ENCODE data around the gene PTPN14.
"Not testable (repeated sequence)": the region's sequence is repeated elsewhere in the genome, so short reads cannot be mapped to it uniquely, and the experiment has no call there.

PTPN14 gene

DNA sequence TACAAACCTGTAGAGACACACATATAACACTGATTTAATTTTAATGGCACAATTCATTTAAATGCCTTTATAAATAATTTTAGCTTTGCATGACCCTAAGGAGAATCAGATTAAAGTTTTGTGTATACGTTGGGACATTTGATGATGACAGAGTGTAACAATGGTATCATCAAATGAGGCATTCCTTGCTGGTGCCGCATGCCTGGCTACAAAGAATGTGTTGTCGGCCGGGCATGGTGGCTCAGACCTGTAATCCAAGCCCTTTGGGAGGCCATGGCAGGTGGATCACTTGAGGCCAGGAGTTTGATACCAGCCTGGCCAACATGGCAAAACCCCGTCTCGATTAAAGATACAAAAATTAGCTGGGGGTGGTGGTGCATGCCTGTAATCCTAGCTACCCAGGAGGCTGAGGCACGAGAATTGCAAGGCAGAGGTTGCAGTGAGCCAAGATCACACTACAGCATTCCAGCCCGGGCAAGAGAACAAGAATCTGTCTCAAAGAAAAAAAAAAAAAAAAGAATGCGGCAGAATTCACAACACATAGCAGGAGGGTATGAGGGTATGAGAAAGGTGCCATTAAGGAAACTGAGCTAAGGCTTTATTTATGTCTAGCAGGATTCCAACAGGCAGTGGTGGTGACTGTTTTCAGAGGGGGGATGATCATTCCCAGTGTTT lies 58.9 kb downstream of the PTPN14 start:
- Mint-ChIP-seq H3K36me3 (no peaks in the 10 kb centered on the region), H3K27ac (no peak overlapping the region), H3K4me1 (no peaks in the 10 kb centered on the region), H3K4me3 (no peak overlapping the region), H3K9me3 (no peaks in the 10 kb centered on the region)
- no peak for DNase-seq (ENCODE audit: low spot score in 2 of 2)
- no peak for ATAC-seq

DNA sequence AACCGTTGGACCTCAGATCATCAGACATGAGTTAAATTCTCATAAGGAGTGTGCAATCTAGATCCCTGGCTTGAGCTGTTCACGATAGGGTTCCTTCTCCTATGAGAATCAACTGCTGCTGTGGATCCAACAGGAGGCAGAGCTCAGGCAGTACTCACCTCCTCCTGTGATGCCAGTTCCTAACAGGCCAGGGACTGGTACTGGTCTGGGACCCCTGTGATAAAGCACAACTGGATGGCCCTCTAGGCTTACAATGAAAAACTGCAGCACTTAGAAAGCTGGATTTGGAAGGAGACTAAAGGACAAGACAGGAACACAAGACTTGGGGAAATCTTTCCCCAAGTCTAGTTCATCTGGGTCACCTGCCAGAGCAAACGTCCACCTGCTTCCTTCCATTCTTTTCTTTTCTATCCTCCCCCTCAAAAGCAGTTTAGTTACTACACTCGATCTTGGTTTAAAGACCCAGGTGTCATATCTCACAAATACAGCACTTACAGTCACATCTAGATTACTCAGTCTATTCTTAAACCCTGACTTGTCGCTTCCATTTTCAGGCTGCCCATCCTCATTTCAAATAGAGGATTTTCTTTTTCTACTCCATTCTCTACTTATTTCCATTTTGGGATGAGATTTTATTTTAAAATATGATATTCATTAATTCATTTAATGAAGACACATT lies 59.8 kb downstream of the PTPN14 start:
- Mint-ChIP-seq H3K4me1 (no peaks in the 10 kb centered on the region), H3K4me3 (no peak overlapping the region), H3K36me3 (no peaks in the 10 kb centered on the region), H3K9me3 (no peaks in the 10 kb centered on the region), H3K27ac (no peak overlapping the region)
- ATAC-seq: no peak
- no peak for DNase-seq (ENCODE audit: low spot score in 2 of 2)

DNA sequence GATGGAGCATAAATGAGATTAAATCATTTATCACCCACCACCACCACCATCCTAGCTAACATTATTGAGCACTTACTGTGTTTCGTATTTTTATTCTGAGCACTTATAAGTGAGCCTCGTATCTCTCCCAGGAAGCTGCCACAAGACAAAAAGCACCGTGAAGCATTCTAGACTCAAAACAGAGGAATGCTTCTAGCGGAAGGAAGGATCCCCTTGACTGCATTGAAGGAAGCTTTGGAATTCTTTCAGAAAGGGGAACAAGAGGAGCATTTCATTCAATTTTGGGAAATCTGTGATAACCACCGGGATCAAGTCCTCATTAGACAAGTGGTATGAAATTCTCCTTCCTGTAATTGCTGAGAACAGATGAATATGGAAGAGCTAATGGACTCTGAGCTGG lies 66.3 kb downstream of the PTPN14 start:
- H3K36me3 Mint-ChIP-seq: no peaks in the 10 kb centered on the region
- H3K9me3 Mint-ChIP-seq: no peaks in the 10 kb centered on the region
- H3K4me1 Mint-ChIP-seq: no peaks in the 10 kb centered on the region
- ATAC-seq (no peak), DNase-seq (ENCODE audit: low spot score in 2 of 2) (no peak)
- H3K27ac Mint-ChIP-seq: no peak overlapping the region
- no peak overlapping the region for H3K4me3 Mint-ChIP-seq

DNA sequence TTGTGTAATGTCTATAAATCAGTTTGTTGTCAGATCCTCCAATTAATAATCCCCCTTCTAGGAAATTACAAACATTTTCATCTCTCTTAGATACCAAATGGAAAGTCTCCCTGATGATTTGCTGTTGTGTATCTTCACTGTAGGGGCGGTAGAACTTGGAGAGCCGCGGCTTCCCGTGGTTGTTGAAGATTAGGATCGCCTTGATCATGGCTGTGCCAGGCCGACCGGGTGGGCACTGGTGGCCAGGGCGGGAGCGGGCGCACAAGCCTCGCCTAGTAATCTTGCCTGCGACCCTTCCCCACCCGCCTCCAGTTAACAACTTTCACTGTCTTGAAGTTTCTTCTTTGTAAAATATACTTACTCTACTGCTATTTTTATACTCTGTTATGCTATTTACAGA lies 68.2 kb downstream of the PTPN14 start:
- not testable (repeated sequence) for H3K4me3 Mint-ChIP-seq; H3K4me1 Mint-ChIP-seq; H3K9me3 Mint-ChIP-seq; H3K36me3 Mint-ChIP-seq; H3K27ac Mint-ChIP-seq; ATAC-seq; DNase-seq (ENCODE audit: low spot score in 2 of 2)

DNA sequence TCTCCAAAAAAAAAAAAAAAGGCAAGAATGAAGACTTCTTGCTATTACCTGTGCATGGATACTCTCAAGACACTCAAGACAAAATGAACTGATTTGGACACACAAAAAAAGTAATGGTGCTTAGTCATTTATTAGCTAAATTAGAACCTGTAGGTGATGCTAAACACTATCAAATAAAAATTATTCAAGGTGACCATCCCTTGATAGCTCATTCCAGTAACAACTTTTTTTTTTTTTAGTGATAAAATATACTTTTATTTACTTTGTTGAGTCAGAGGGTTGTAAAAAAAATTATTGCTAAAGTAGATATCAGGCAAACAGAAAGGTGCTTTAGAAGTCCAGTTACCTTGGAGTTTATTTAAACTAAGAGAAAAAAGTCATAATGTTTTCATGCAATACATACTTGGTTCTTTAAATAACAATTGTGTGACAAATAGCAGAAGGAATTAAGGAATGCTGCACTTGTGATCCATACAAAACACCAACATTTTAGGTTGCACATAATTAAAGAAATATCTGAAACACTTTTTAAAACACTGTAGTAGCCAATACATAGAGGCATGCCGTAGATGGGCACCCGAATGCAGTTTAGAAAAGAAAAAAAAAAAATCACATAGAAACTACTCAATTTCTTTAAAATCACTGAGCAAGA lies 69.3 kb downstream of the PTPN14 start:
- not testable (repeated sequence) for DNase-seq (ENCODE audit: low spot score in 2 of 2); H3K4me1 Mint-ChIP-seq; H3K9me3 Mint-ChIP-seq; H3K27ac Mint-ChIP-seq; H3K4me3 Mint-ChIP-seq; H3K36me3 Mint-ChIP-seq; ATAC-seq

DNA sequence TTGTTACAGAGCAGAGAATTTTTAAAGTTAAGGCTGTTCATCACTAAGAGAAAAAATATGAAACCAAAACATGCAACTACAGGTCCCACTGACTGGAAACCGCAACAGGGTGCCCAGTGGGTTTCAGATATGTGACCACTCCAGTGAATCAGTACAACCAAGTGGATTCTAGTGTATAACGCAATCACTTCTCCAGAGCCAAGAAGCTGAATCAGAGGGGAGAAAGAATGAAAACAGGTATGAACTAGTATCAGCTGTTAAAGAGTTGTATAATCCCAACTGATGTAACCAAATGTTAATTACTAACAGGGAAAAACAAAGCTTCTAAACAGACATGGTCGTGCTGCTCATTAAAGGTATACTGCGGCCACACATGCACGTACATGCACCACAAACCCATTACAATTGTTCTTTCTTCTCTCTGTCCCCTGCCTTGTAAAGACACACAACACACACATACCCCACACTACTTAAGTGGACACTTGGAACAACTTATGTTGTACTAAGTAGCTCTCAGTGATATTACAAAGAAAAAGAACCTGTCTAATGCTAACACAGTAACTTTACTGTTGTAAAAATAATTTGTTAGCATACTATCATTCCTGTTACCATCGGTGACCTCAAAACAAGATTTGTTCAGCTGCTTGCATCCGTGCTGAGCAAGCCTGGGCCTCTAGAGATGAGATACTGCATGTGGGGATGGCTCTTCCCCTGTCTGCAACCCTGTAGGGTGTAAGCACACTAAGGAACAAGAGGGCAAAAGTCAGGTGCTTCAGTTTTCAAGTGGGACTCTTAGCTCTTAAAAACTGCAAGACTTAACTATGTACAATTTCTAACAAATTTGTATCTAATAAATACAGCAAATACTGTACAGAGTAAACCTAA lies 74.2 kb downstream of the PTPN14 start:
- no peak for ATAC-seq
- no peaks in the 10 kb centered on the region for H3K36me3 Mint-ChIP-seq

DNA sequence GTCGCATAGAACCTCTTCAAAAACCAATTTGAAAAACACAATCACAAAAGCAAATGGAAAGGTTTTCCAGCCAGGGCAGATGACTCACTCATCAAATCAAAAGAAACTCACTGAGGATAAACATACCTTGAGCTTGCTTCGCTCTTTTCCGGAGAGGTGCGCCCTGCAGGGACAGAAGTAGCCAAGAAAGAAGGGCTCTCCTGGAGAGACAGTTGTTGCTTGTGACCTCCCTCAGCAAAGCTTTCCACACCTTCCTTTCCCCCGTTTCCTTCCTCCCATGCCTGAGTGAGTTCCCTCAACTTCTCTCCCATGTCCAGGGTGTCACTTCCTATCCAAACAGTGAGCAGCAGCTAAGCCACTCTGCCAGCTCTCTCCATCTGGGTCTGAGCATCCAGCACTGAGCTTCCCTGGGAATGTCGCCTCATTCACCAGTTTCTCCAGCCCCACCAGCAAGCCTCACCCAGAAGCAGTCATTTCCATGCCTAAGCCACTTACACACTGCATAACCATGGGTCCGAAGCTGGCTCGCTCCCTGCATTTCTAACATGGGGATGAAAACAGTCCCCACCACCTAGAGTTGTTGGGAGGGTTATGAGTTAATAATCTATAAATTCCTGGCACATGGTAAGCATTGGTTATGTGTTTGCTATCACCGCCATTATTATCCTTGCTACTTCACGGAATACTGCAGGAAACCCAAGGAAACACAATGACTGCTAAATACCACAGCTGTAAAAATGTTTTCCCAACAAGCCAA lies 75.0 kb downstream of the PTPN14 start:
- Mint-ChIP-seq H3K9me3 (no peaks in the 10 kb centered on the region), H3K27ac (no peak overlapping the region), H3K4me3 (no peak overlapping the region), H3K36me3 (no peaks in the 10 kb centered on the region), H3K4me1 (no peaks in the 10 kb centered on the region)
- ATAC-seq (no peak), DNase-seq (ENCODE audit: low spot score in 2 of 2) (no peak)

More for the DNA sequence above, 74.2 kb downstream of the PTPN14 start:
- Mint-ChIP-seq H3K9me3 (no peaks in the 10 kb centered on the region), H3K27ac (no peak overlapping the region), H3K4me3 (no peak overlapping the region), H3K4me1 (no peaks in the 10 kb centered on the region)
- no peak for DNase-seq (ENCODE audit: low spot score in 2 of 2)

DNA sequence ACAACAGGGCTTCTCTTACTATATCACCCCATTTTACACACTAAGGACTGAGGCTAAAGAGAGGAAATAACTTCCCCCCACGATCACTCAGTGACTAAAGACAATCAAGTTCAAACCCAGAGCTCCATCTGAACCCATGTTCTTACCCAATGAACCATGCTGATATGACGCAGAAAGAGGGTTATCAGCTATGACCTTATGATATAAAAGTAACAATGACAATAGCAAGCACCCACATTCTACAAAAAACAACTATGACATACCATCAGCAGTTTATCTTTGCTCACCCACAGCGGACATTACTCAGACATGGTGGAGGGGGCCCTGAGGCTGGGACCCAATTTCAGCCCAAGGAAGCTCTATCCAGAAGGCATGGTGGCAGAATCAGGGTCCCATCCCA lies 75.7 kb downstream of the PTPN14 start:
- ATAC-seq: no peak

DNA sequence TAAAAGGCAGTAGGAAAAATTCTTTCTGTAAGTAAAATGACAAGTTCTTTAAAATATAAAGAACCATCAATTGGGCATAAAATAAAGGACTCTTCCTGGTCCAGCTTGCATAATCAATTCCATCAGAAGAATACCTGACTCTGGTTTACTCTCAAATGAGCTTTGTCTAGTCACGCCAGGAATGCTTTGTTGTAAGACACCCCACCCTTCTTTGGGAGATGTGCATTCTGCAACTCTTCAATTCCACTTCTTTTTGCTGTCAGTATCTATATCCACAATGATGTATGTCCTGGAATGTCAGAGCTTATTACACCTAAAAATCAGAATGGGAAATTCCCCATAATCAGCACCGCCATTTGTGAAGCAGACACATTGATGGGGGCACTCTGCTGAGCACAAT lies 76.1 kb downstream of the PTPN14 start:
- DNase-seq (ENCODE audit: low spot score in 2 of 2) (no peak), ATAC-seq (no peak)
- no peak overlapping the region for H3K4me3 Mint-ChIP-seq
- H3K4me1 Mint-ChIP-seq: no peaks in the 10 kb centered on the region
- no peak overlapping the region for H3K27ac Mint-ChIP-seq
- H3K9me3 Mint-ChIP-seq: no peaks in the 10 kb centered on the region
- H3K36me3 Mint-ChIP-seq: no peaks in the 10 kb centered on the region

More for the DNA sequence above, 75.7 kb downstream of the PTPN14 start:
- H3K9me3 Mint-ChIP-seq: no peaks in the 10 kb centered on the region
- H3K4me1 Mint-ChIP-seq: no peaks in the 10 kb centered on the region
- no peak for DNase-seq (ENCODE audit: low spot score in 2 of 2)
- no peaks in the 10 kb centered on the region for H3K36me3 Mint-ChIP-seq
- H3K27ac Mint-ChIP-seq: no peak overlapping the region
- H3K4me3 Mint-ChIP-seq: no peak overlapping the region

DNA sequence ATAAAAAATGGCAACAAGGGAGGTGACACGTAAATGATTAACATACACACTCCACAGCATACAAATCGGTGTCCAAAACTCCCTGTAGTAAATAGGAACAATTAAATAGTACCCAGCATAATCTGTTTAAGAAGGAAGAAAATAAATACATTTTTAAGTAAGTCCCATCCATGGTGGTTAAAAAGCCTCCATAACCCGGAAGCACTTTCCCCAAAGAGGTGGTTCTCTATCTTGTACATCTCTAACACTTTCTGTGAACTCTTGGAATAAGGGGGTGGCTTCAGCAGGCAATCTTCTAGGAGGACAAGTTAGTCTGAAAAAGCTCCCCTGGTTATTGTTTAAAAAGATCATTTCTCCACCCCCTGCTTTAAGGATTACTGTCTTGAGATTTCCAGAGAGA lies 76.9 kb downstream of the PTPN14 start:
- Mint-ChIP-seq H3K27ac (no peak overlapping the region), H3K4me3 (no peak overlapping the region), H3K36me3 (no peaks in the 10 kb centered on the region), H3K4me1 (no peaks in the 10 kb centered on the region), H3K9me3 (no peaks in the 10 kb centered on the region)
- no peak for DNase-seq (ENCODE audit: low spot score in 2 of 2)
- no peak for ATAC-seq

DNA sequence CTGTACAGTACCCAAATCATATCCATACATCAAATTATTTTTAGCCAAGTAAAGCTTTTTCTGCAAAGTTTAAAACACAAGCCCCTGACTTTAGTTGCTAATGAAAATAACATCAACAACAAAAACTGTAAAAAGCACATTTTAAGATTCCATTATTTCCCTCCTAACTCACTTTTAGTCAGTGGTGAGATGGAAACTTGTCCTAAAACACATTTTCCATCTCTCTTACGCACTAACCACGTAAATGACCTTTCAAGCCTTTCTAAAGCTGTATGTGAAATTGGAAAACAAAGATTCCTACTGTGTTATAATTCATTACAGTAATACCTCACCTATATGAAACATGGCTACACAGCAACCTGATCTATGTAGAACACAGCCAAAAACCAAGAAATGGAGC lies 77.5 kb downstream of the PTPN14 start:
- Mint-ChIP-seq H3K4me1 (no peaks in the 10 kb centered on the region), H3K27ac (no peak overlapping the region), H3K36me3 (no peaks in the 10 kb centered on the region), H3K9me3 (no peaks in the 10 kb centered on the region), H3K4me3 (no peak overlapping the region)
- ATAC-seq (no peak), DNase-seq (ENCODE audit: low spot score in 2 of 2) (no peak)

DNA sequence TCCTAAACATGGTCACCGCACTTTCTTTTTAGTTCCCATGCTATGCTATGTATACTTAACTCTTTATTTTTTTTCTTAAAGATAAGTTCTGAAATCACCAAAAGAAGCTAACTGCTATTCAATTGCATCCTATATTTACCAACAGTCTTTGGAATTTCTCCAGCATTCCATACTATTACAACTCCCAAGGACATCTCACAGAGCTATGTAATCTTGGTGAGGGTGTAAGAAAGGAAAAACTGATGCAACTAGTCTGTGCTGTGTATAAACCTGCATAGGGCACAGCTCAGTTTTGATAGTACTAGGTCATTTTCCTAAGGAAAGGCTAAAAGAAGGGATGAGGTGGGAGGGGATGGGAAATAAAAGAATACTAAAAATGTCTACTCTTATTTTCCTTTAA lies 78.0 kb downstream of the PTPN14 start:
- Mint-ChIP-seq H3K36me3 (no peaks in the 10 kb centered on the region), H3K9me3 (no peaks in the 10 kb centered on the region), H3K4me1 (no peaks in the 10 kb centered on the region), H3K27ac (no peak overlapping the region), H3K4me3 (no peak overlapping the region)
- ATAC-seq (no peak), DNase-seq (ENCODE audit: low spot score in 2 of 2) (no peak)

DNA sequence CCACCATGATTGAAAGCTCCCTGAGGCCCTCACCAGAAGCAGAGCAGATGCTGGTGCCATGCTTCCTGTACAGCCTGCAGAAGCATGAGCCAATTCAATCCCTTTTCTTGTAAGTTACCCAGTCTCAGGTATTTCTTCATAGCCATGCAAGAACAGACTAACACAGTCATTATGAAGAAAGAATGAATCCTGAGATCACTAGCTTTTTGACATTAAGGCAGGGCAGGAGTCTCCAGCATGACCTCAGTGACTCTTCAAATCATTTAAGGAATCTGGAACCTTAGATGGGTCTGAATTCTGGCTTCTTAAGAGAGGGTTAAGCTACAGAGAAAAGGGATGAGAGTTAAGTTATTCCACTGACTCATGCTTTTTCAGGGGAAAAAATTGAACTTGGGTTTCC lies 79.0 kb downstream of the PTPN14 start:
- Mint-ChIP-seq H3K36me3 (no peaks in the 10 kb centered on the region), H3K27ac (no peak overlapping the region), H3K4me3 (no peak overlapping the region), H3K9me3 (no peaks in the 10 kb centered on the region), H3K4me1 (no peaks in the 10 kb centered on the region)
- ATAC-seq (no peak), DNase-seq (ENCODE audit: low spot score in 2 of 2) (no peak)

DNA sequence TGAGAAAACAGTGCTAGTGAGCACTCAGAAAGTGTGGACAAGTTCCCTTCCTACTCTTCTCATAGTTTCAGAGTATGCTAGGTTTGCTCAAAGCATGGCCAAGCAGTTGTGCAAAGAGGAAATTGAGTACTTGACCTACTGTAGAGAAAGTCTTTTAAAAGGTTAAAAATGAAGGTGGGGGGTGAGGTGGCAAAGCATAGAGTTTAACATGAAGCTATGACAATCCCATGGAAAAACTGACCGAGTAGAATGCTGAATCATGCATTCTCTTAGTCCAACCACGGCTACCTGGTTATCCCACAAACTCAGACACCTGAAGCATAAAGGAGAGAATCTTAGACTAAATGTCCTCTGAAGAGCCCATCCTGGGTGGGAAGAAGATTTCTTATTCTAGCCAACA lies 79.9 kb downstream of the PTPN14 start:
- no peaks in the 10 kb centered on the region for H3K36me3 Mint-ChIP-seq
- DNase-seq (ENCODE audit: low spot score in 2 of 2) (no peak), ATAC-seq (no peak)
- H3K4me1 Mint-ChIP-seq: no peaks in the 10 kb centered on the region
- no peak overlapping the region for H3K27ac Mint-ChIP-seq
- H3K4me3 Mint-ChIP-seq: no peak overlapping the region
- no peaks in the 10 kb centered on the region for H3K9me3 Mint-ChIP-seq

DNA sequence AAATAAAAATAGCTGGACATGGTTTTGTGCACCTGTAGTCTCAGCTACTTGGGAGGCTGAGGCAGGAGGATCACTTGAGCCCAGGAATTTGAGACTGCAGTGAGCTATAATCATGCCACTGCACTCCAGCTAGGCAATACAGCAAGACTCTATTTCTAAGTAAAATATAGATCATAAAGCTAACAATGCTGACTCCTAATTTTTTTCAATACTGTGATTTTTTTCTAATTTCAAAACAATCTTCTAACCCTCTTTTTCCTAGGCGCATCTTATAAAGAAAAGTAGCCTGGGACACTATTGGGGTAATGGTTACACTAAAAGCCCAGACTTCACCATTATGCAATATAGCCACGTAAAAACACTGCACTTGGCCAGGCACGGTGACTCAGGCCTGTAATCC lies 81.3 kb downstream of the PTPN14 start:
- Mint-ChIP-seq H3K4me3 (no peak overlapping the region), H3K36me3 (no peaks in the 10 kb centered on the region), H3K27ac (no peak overlapping the region), H3K9me3 (no peaks in the 10 kb centered on the region), H3K4me1 (no peaks in the 10 kb centered on the region)
- ATAC-seq: no peak
- DNase-seq (ENCODE audit: low spot score in 2 of 2): no peak
